Measurements from ENCODE around the gene PRKCZ.

- TF ChIP-seq, protein P1, sequence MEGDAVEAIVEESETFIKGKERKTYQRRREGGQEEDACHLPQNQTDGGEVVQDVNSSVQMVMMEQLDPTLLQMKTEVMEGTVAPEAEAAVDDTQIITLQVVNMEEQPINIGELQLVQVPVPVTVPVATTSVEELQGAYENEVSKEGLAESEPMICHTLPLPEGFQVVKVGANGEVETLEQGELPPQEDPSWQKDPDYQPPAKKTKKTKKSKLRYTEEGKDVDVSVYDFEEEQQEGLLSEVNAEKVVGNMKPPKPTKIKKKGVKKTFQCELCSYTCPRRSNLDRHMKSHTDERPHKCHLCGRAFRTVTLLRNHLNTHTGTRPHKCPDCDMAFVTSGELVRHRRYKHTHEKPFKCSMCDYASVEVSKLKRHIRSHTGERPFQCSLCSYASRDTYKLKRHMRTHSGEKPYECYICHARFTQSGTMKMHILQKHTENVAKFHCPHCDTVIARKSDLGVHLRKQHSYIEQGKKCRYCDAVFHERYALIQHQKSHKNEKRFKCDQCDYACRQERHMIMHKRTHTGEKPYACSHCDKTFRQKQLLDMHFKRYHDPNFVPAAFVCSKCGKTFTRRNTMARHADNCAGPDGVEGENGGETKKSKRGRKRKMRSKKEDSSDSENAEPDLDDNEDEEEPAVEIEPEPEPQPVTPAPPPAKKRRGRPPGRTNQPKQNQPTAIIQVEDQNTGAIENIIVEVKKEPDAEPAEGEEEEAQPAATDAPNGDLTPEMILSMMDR (IDR thresholded peaks at IDR 0.05), result no peak
- TF ChIP-seq EP300 (IDR thresholded peaks at IDR 0.05) (no peak), POLR2A (IDR thresholded peaks at IDR 0.05) (no peak)
These were observed 184.0 kb downstream of the PRKCZ start for GRCh38 chr1:2233997-2234761.
